ENCODE results near the gene COL18A1.

The COL18A1 gene

GRCh38 chr21:45430521-45431501 lies 25.8 kb downstream of the COL18A1 start:
- CTCF ChIA-PET: interaction anchor here (0.8 kb wide), 1 partner anchor 291 kb away, joined by 7 read pairs; no protein-coding TSS in a partner anchor
- POLR2A ChIA-PET: no interaction called here
- no peak for DNase-seq (ENCODE audit: extremely low spot score)
- TF ChIP-seq HDGF (IDR thresholded peaks at IDR 0.05; ENCODE audit: borderline replicate concordance) (no peak), ELF4 (IDR thresholded peaks at IDR 0.05) (no peak), FOXK2 (IDR thresholded peaks at IDR 0.05) (no peak), CTBP1 (IDR thresholded peaks at IDR 0.05; ENCODE audit: borderline replicate concordance) (no peak), BHLHE40 (IDR thresholded peaks at IDR 0.05; ENCODE audit: borderline replicate concordance) (no peak)

- no peak for TF ChIP-seq ARNT (IDR thresholded peaks at IDR 0.05)
- no peak for TF ChIP-seq NFRKB (IDR thresholded peaks at IDR 0.05)
- TF ChIP-seq BHLHE40 (IDR thresholded peaks at IDR 0.05; ENCODE audit: borderline replicate concordance): no peak
- no peak for TF ChIP-seq HDGF (IDR thresholded peaks at IDR 0.05; ENCODE audit: borderline replicate concordance)
- no peak for TF ChIP-seq FOXK2 (IDR thresholded peaks at IDR 0.05)
- TF ChIP-seq SUZ12 (IDR thresholded peaks at IDR 0.05): no peak
- no peak for TF ChIP-seq ZNF384 (IDR thresholded peaks at IDR 0.05)
- TF ChIP-seq FOXM1 (IDR thresholded peaks at IDR 0.05; ENCODE audit: borderline replicate concordance): no peak
- TF ChIP-seq CTBP1 (IDR thresholded peaks at IDR 0.05; ENCODE audit: borderline replicate concordance): no peak
- TF ChIP-seq L3MBTL2 (conservative IDR thresholded peaks at IDR 0.05): no peak
- TF ChIP-seq LEF1 (IDR thresholded peaks at IDR 0.05; ENCODE audit: borderline replicate concordance): no peak
- no peak for TF ChIP-seq FOXA1 (IDR thresholded peaks at IDR 0.05)
- no peak for TF ChIP-seq PKNOX1 (IDR thresholded peaks at IDR 0.05)
- no peak for TF ChIP-seq ELF4 (IDR thresholded peaks at IDR 0.05)
- TF ChIP-seq SP1 (IDR thresholded peaks at IDR 0.05): no peak
- TF ChIP-seq TARDBP (IDR thresholded peaks at IDR 0.05): no peak
- ChIA-PET POLR2A (no interaction called here), CTCF (no interaction called here)
- DNase-seq (ENCODE audit: extremely low spot score): no peak
Measured at GRCh38 chr21:45431781-45432572, 27.0 kb downstream of the COL18A1 start.

GRCh38 chr21:45432575-45433255 lies 27.8 kb downstream of the COL18A1 start:
- ChIA-PET CTCF (no interaction called here), POLR2A (no interaction called here)
- DNase-seq (ENCODE audit: extremely low spot score): no peak
- TF ChIP-seq L3MBTL2 (conservative IDR thresholded peaks at IDR 0.05): no peak
- no peak for TF ChIP-seq SP1 (IDR thresholded peaks at IDR 0.05)
- TF ChIP-seq FOXM1 (IDR thresholded peaks at IDR 0.05; ENCODE audit: borderline replicate concordance): no peak
- no peak for TF ChIP-seq SUZ12 (IDR thresholded peaks at IDR 0.05)

- ChIA-PET POLR2A (no interaction called here), CTCF (no interaction called here)
- TF ChIP-seq ARNT (IDR thresholded peaks at IDR 0.05) (no peak), SUZ12 (IDR thresholded peaks at IDR 0.05) (no peak), CTBP1 (IDR thresholded peaks at IDR 0.05; ENCODE audit: borderline replicate concordance) (no peak), HDGF (IDR thresholded peaks at IDR 0.05; ENCODE audit: borderline replicate concordance) (no peak), LEF1 (IDR thresholded peaks at IDR 0.05; ENCODE audit: borderline replicate concordance) (no peak), ZNF384 (IDR thresholded peaks at IDR 0.05) (no peak), FOXM1 (IDR thresholded peaks at IDR 0.05; ENCODE audit: borderline replicate concordance) (no peak), BHLHE40 (IDR thresholded peaks at IDR 0.05; ENCODE audit: borderline replicate concordance) (no peak), FOXK2 (IDR thresholded peaks at IDR 0.05) (no peak), ELF4 (IDR thresholded peaks at IDR 0.05) (no peak), NFRKB (IDR thresholded peaks at IDR 0.05) (no peak)
- DNase-seq (ENCODE audit: extremely low spot score): no peak
Measured at GRCh38 chr21:45433301-45433700, 28.3 kb downstream of the COL18A1 start.

- DNase-seq (ENCODE audit: extremely low spot score): no peak
- ChIA-PET CTCF (no interaction called here), POLR2A (no interaction called here)
- TF ChIP-seq ELF4 (IDR thresholded peaks at IDR 0.05) (no peak), FOXM1 (IDR thresholded peaks at IDR 0.05; ENCODE audit: borderline replicate concordance) (no peak), FOXK2 (IDR thresholded peaks at IDR 0.05) (no peak), SP1 (IDR thresholded peaks at IDR 0.05) (no peak), CTBP1 (IDR thresholded peaks at IDR 0.05; ENCODE audit: borderline replicate concordance) (no peak), TARDBP (IDR thresholded peaks at IDR 0.05) (no peak), LEF1 (IDR thresholded peaks at IDR 0.05; ENCODE audit: borderline replicate concordance) (no peak), L3MBTL2 (conservative IDR thresholded peaks at IDR 0.05) (no peak), NFRKB (IDR thresholded peaks at IDR 0.05) (no peak), ZNF384 (IDR thresholded peaks at IDR 0.05) (no peak)
Measured at GRCh38 chr21:45433911-45434644, 29.1 kb downstream of the COL18A1 start.

GRCh38 chr21:45434645-45435217 lies 29.8 kb downstream of the COL18A1 start:
- CTCF ChIA-PET: no interaction called here

More at GRCh38 chr21:45434645-45435217, 29.8 kb downstream of the COL18A1 start:
- no peak for TF ChIP-seq TARDBP (IDR thresholded peaks at IDR 0.05)
- no peak for TF ChIP-seq FOXA1 (IDR thresholded peaks at IDR 0.05)
- no peak for TF ChIP-seq ZNF384 (IDR thresholded peaks at IDR 0.05)
- no peak for TF ChIP-seq L3MBTL2 (conservative IDR thresholded peaks at IDR 0.05)
- TF ChIP-seq CTBP1 (IDR thresholded peaks at IDR 0.05; ENCODE audit: borderline replicate concordance): no peak
- no peak for TF ChIP-seq FOXK2 (IDR thresholded peaks at IDR 0.05)
- TF ChIP-seq LEF1 (IDR thresholded peaks at IDR 0.05; ENCODE audit: borderline replicate concordance): no peak
- no peak for TF ChIP-seq PKNOX1 (IDR thresholded peaks at IDR 0.05)
- TF ChIP-seq SUZ12 (IDR thresholded peaks at IDR 0.05): no peak
- no peak for TF ChIP-seq NFRKB (IDR thresholded peaks at IDR 0.05)
- TF ChIP-seq ARNT (IDR thresholded peaks at IDR 0.05): no peak
- no peak for TF ChIP-seq ELF4 (IDR thresholded peaks at IDR 0.05)
- TF ChIP-seq BHLHE40 (IDR thresholded peaks at IDR 0.05; ENCODE audit: borderline replicate concordance): no peak
- TF ChIP-seq SP1 (IDR thresholded peaks at IDR 0.05): no peak
- no peak for TF ChIP-seq HDGF (IDR thresholded peaks at IDR 0.05; ENCODE audit: borderline replicate concordance)
- no peak for TF ChIP-seq FOXM1 (IDR thresholded peaks at IDR 0.05; ENCODE audit: borderline replicate concordance)
- POLR2A ChIA-PET: no interaction called here
- no peak for DNase-seq (ENCODE audit: extremely low spot score)

Measured in HEK293T (cell line).